D721Med (cell line): Measurements from ENCODE around the gene POFUT2.

Experiments used
- DNase-seq: peaks from one replicate; pipeline ENCODE4 v3.0.0; 2011; ENCODE audit warnings: low spot score; ENCODE audit not compliant: insufficient read length
- FAIRE-seq: peaks from 2 replicates; lab custom pipeline; 2011; peaks lifted over from hg19 to GRCh38; lab: Jason Lieb, UNC
- TF ChIP-seq, protein P1 (sequence below): IDR thresholded peaks from 2 replicates; pipeline ENCODE4 v1.5.1; 2012; ENCODE audit warnings: mild to moderate bottlenecking, control low read depth; ENCODE audit not compliant: insufficient read depth; ENCODE audit errors: missing control alignments

The POFUT2 gene

DNA sequence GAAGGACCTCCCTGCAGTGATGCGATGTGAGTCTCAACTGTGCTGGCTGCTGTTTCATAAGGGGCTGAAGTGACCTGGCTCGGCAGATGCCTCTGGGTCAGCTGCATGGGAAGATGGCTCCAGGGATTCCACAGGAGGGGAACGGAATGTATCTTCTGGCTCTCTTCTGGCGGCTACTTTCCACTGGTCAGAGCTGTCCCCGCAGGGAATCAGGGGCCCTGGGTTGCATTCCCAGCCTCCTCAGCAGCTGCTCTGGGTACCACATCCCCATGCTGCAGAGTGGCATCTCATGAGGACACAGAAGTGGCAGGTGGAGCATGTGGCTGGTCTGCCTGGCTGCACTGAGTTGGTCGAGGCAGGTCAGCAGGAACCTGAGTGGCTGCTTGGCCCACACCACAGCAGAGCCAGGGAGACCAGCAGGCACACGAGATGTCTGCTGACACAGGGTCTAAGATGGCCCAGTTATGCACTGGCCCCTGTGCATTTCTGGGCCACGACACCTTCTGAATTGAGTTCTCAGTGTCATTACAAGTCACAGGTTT is 42.8 kb downstream of the POFUT2 start:
- no peak for DNase-seq
- TF ChIP-seq, protein P1, sequence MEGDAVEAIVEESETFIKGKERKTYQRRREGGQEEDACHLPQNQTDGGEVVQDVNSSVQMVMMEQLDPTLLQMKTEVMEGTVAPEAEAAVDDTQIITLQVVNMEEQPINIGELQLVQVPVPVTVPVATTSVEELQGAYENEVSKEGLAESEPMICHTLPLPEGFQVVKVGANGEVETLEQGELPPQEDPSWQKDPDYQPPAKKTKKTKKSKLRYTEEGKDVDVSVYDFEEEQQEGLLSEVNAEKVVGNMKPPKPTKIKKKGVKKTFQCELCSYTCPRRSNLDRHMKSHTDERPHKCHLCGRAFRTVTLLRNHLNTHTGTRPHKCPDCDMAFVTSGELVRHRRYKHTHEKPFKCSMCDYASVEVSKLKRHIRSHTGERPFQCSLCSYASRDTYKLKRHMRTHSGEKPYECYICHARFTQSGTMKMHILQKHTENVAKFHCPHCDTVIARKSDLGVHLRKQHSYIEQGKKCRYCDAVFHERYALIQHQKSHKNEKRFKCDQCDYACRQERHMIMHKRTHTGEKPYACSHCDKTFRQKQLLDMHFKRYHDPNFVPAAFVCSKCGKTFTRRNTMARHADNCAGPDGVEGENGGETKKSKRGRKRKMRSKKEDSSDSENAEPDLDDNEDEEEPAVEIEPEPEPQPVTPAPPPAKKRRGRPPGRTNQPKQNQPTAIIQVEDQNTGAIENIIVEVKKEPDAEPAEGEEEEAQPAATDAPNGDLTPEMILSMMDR, result no peak
- FAIRE-seq, result no peak

DNA sequence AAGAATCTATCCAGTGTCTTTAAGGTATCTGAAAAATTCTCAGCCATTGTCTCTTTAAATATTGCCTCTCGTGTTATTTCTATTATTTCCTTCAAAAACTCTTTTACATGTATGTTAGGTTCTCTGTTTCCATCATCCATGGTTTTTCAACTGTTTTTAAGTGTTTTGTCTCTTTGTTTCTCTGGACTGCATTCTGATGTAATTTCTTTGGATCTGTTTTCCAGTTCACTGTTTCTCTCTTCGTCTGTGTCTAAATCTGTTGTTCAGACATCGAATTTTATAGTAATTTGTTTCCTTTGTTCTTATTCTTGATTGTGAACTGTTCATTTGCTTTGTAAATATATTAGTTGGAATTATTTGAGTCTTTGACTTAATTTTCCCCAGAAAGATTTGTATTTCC is 44.1 kb downstream of the POFUT2 start:
- DNase-seq, result no peak
- FAIRE-seq, result no peak
- TF ChIP-seq, protein P1, result no peak

DNA sequence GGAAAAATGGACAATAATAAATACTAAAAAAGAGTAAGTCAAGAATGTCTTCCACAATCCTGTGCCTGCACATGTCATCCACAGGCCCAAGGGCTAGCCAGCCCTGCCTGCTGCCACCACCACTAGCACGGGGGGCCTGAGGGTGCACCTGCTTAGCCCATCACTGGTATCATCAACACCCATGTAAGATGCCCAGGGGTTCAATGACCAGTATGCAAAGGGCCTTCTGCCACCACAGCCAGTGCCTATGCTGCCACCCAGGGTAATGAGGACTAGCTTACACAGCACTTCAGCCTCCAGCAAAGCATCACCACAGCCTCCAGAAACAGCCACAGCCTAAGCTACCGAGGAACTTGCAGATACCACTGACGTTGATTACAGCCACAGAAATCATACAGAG is 46.3 kb downstream of the POFUT2 start:
- FAIRE-seq, result no peak

GRCh38 chr21:45237401-45237800 is 50.3 kb downstream of the POFUT2 start:
- DNase-seq (no peak), FAIRE-seq (no peak)
- TF ChIP-seq, protein P1, result no peak

More for the DNA sequence above, 46.3 kb downstream of the POFUT2 start:
- TF ChIP-seq, protein P1, result no peak
- DNase-seq, result no peak

DNA sequence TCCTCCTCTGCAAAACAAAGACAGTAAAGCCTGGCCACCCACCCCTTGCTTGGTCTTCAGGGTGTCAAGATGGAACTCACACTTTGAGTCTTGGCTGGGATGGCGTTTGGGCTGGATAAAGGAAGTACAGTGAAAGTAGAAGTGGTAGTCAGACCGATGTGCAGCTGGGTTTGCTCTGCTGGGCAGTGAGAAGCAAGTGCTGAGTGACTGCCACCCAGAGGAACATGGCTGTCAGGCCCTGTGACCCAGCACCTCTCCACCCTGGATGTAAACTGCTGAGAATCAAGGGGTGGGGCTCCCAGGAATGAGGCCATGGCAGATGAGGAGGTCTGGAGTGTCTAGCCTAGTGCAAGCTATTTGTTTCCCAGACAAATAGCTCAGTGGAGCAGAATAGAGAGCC is 51.2 kb downstream of the POFUT2 start:
- TF ChIP-seq, protein P1, result no peak
- FAIRE-seq, result no peak
- no peak for DNase-seq

GRCh38 chr21:45235488-45235887 is 52.2 kb downstream of the POFUT2 start:
- DNase-seq, result no peak
- TF ChIP-seq, protein P1, result no peak
- no peak for FAIRE-seq

- FAIRE-seq, result no peak
- DNase-seq, result no peak
- TF ChIP-seq, protein P1, result no peak
Measured at GRCh38 chr21:45234965-45235364, 52.7 kb downstream of the POFUT2 start.
